Measurements from ENCODE around the gene SSMEM1.
"Not testable (repeated sequence)": the region's sequence is repeated elsewhere in the genome, so short reads cannot be mapped to it uniquely, and the experiment has no call there.

Gene SSMEM1

GRCh38 chr7:130224210-130224609 is 16.6 kb downstream of the SSMEM1 start:
- no peaks in the 10 kb centered on the region for H3K36me3 ChIP-seq
- no peak for DNase-seq
- TF ChIP-seq CTCF (IDR thresholded peaks at IDR 0.05; ENCODE audit: low read depth, low read length) = no peak
- H3K27ac ChIP-seq = no peak overlapping the region
- no peaks in the 10 kb centered on the region for H3K27me3 ChIP-seq (ENCODE audit: insufficient read depth, low read depth, severe bottlenecking)
- no peak overlapping the region for H3K4me3 ChIP-seq (ENCODE audit: low read depth, low read length)
- H3K9me3 ChIP-seq (ENCODE audit: severe bottlenecking) = peaks cover 5% of the 10 kb centered on the region

- peak; percentile 84 for DNase-seq
These were observed 17.3 kb downstream of the SSMEM1 start for GRCh38 chr7:130224923-130225322.

GRCh38 chr7:130226333-130226732 is 18.7 kb downstream of the SSMEM1 start:
- Histone ChIP-seq H3K9me3 (ENCODE audit: severe bottlenecking) (peaks cover 5% of the 10 kb centered on the region), H3K4me3 (ENCODE audit: low read depth, low read length) (no peak overlapping the region), H3K27ac (no peak overlapping the region), H3K36me3 (no peaks in the 10 kb centered on the region), H3K27me3 (ENCODE audit: insufficient read depth, low read depth, severe bottlenecking) (no peaks in the 10 kb centered on the region)
- TF ChIP-seq CTCF (IDR thresholded peaks at IDR 0.05; ENCODE audit: low read depth, low read length) = no peak
- DNase-seq = no peak

More at GRCh38 chr7:130224923-130225322, 17.3 kb downstream of the SSMEM1 start:
- H3K27me3 ChIP-seq (ENCODE audit: insufficient read depth, low read depth, severe bottlenecking); H3K9me3 ChIP-seq (ENCODE audit: severe bottlenecking); H3K4me3 ChIP-seq (ENCODE audit: low read depth, low read length); H3K36me3 ChIP-seq: not testable (repeated sequence)
- H3K27ac ChIP-seq = peak overlapping the region; percentile 67

- no peak for DNase-seq
- no peak overlapping the region for H3K27ac ChIP-seq
- H3K27me3 ChIP-seq (ENCODE audit: insufficient read depth, low read depth, severe bottlenecking) = no peaks in the 10 kb centered on the region
- TF ChIP-seq CTCF (IDR thresholded peaks at IDR 0.05; ENCODE audit: low read depth, low read length) = no peak
- no peaks in the 10 kb centered on the region for H3K36me3 ChIP-seq
- no peak overlapping the region for H3K4me3 ChIP-seq (ENCODE audit: low read depth, low read length)
- H3K9me3 ChIP-seq (ENCODE audit: severe bottlenecking) = peaks cover 5% of the 10 kb centered on the region
These were observed 20.4 kb downstream of the SSMEM1 start for GRCh38 chr7:130227883-130228575.

GRCh38 chr7:130228840-130229502 is 21.3 kb downstream of the SSMEM1 start:
- Histone ChIP-seq H3K4me3 (ENCODE audit: low read depth, low read length) (no peak overlapping the region), H3K27me3 (ENCODE audit: insufficient read depth, low read depth, severe bottlenecking) (no peaks in the 10 kb centered on the region), H3K9me3 (ENCODE audit: severe bottlenecking) (peaks cover 5% of the 10 kb centered on the region), H3K27ac (no peak overlapping the region), H3K36me3 (no peaks in the 10 kb centered on the region)
- TF ChIP-seq CTCF (IDR thresholded peaks at IDR 0.05; ENCODE audit: low read depth, low read length) = no peak
- no peak for DNase-seq

GRCh38 chr7:130229981-130230380 is 22.3 kb downstream of the SSMEM1 start:
- not testable (repeated sequence) for H3K4me3 ChIP-seq (ENCODE audit: low read depth, low read length); H3K27ac ChIP-seq; DNase-seq; H3K27me3 ChIP-seq (ENCODE audit: insufficient read depth, low read depth, severe bottlenecking); H3K36me3 ChIP-seq; H3K9me3 ChIP-seq (ENCODE audit: severe bottlenecking)
